GM18909 (cell line): Measurements from ENCODE around the gene MXI1.
"Not testable (repeated sequence)": the region's sequence is repeated elsewhere in the genome, so short reads cannot be mapped to it uniquely, and the experiment has no call there.

Experiments used
- ATAC-seq: cut with Tn5 transposase; IDR thresholded peaks from one replicate; pipeline ENCODE4 v1.9.1; 2021; ENCODE audit warnings: mild to moderate bottlenecking; ENCODE audit not compliant: unreplicated experiment, poor library complexity

MXI1 gene

GRCh38 chr10:110228066-110228465 is 20.7 kb downstream of the MXI1 start:
- no peak for ATAC-seq

GRCh38 chr10:110229155-110229554 is 21.8 kb downstream of the MXI1 start:
- ATAC-seq, result no peak

- no peak for ATAC-seq
Observed at GRCh38 chr10:110233846-110234245, 26.4 kb downstream of the MXI1 start.

- no peak for ATAC-seq
Observed at GRCh38 chr10:110237894-110238480, 30.6 kb downstream of the MXI1 start.

- no peak for ATAC-seq
Observed at GRCh38 chr10:110239892-110240291, 32.5 kb downstream of the MXI1 start.

GRCh38 chr10:110241407-110241806 is 34.0 kb downstream of the MXI1 start:
- no peak for ATAC-seq

- ATAC-seq, result no peak
Observed at GRCh38 chr10:110241841-110242240, 34.4 kb downstream of the MXI1 start.

GRCh38 chr10:110242511-110242910 is 35.1 kb downstream of the MXI1 start:
- no peak for ATAC-seq

GRCh38 chr10:110244550-110244949 is 37.1 kb downstream of the MXI1 start:
- no peak for ATAC-seq

GRCh38 chr10:110247833-110248232 is 40.4 kb downstream of the MXI1 start:
- ATAC-seq, result not testable (repeated sequence)

- peak; percentile 70 for ATAC-seq
Observed at GRCh38 chr10:110249489-110249888, 42.1 kb downstream of the MXI1 start.

- peak; percentile 85 for ATAC-seq
Observed at GRCh38 chr10:110251392-110251791, 44.0 kb downstream of the MXI1 start.

GRCh38 chr10:110252151-110252550 is 44.7 kb downstream of the MXI1 start:
- ATAC-seq, result no peak

GRCh38 chr10:110254467-110254866 is 47.1 kb downstream of the MXI1 start:
- ATAC-seq, result no peak

GRCh38 chr10:110258542-110258941 is 51.1 kb downstream of the MXI1 start:
- no peak for ATAC-seq

GRCh38 chr10:110259317-110259716 is 51.9 kb downstream of the MXI1 start:
- ATAC-seq, result no peak

GRCh38 chr10:110260746-110261477 is 53.5 kb downstream of the MXI1 start:
- ATAC-seq, result no peak

- ATAC-seq, result no peak
Observed at GRCh38 chr10:110263164-110263563, 55.8 kb downstream of the MXI1 start.

GRCh38 chr10:110265573-110266193 is 58.3 kb downstream of the MXI1 start:
- ATAC-seq, result no peak

GRCh38 chr10:110267276-110267675 is 59.9 kb downstream of the MXI1 start:
- no peak for ATAC-seq

- peak; percentile 62 for ATAC-seq
Observed at GRCh38 chr10:110268442-110268841, 61.0 kb downstream of the MXI1 start.

GRCh38 chr10:110268971-110269370 is 61.6 kb downstream of the MXI1 start:
- ATAC-seq, result no peak
